ENCODE measurements around the gene MYO5C. TPM values are rescaled to one million over a fixed set of nuclear protein-coding genes. Genes with fewer than 3 reads are reported as not detected.
"Not testable (repeated sequence)": the region's sequence is repeated elsewhere in the genome, so short reads cannot be mapped to it uniquely, and the experiment has no call there.

MYO5C gene
- total RNA-seq, 1 donor from 2014 or later, result 22.9 TPM

DNA sequence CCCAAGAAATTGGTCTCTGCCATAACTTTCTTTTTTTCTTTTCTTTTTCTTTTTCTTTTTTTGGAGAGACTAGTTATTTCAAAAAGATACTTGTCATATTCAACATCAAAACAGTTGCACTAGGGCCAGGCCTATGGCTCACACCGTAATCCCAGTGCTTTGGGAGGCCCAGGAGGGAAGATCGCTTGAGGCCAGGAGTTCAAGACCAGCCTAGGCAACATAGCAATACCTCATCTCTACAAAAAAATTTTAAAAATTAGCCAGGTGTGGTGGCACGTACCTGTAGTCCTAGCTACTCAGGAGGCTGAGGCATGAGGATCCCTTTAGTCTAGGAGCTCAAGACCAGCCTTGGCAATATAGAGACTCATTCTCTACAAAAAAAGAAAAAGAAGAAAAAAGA is 55.4 kb downstream of the MYO5C start:
- Mint-ChIP-seq H3K36me3 (ENCODE audit: low read depth, unreplicated experiment) (peaks cover 29% of the 10 kb centered on the region), H3K27ac (ENCODE audit: unreplicated experiment) (no peak overlapping the region), H3K4me3 (ENCODE audit: unreplicated experiment) (no peak overlapping the region), H3K27me3 (ENCODE audit: unreplicated experiment) (peaks cover 5% of the 10 kb centered on the region), H3K4me1 (ENCODE audit: unreplicated experiment) (no peaks in the 10 kb centered on the region), H3K9me3 (ENCODE audit: unreplicated experiment) (no peaks in the 10 kb centered on the region)
- TF ChIP-seq, protein P1, sequence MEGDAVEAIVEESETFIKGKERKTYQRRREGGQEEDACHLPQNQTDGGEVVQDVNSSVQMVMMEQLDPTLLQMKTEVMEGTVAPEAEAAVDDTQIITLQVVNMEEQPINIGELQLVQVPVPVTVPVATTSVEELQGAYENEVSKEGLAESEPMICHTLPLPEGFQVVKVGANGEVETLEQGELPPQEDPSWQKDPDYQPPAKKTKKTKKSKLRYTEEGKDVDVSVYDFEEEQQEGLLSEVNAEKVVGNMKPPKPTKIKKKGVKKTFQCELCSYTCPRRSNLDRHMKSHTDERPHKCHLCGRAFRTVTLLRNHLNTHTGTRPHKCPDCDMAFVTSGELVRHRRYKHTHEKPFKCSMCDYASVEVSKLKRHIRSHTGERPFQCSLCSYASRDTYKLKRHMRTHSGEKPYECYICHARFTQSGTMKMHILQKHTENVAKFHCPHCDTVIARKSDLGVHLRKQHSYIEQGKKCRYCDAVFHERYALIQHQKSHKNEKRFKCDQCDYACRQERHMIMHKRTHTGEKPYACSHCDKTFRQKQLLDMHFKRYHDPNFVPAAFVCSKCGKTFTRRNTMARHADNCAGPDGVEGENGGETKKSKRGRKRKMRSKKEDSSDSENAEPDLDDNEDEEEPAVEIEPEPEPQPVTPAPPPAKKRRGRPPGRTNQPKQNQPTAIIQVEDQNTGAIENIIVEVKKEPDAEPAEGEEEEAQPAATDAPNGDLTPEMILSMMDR (IDR thresholded peaks at IDR 0.05; ENCODE audit: unreplicated experiment), result no peak
- DNase-seq (ENCODE audit: low spot score), result no peak

DNA sequence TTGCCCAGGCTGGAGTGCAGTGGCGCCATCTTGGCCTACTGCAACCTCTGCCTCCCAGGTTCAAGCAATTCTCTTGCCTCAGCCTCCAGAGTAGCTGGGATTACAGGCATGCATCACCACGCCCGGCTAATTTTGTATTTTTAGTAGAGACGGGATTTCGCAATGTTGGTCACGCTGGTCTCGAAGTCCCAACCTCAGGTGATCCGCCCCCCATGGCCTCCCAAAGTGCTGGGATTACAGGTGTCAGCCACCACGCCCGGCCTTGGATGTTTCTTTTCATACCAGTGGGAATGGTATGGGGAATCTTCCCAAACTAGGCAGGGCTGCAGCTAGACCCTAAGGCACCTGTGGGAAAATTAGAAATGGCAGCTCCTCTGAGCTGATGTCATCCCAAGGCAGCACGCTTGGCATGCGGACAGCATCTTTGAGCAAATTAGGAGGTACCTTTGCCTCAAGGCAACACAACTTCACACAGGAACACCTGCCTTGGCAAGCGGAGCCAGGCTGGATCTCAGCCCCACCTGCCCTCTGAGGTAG is 56.5 kb downstream of the MYO5C start:
- H3K36me3 Mint-ChIP-seq (ENCODE audit: low read depth, unreplicated experiment), result peaks cover 21% of the 10 kb centered on the region
- not testable (repeated sequence) for H3K4me3 Mint-ChIP-seq (ENCODE audit: unreplicated experiment); H3K4me1 Mint-ChIP-seq (ENCODE audit: unreplicated experiment); H3K27ac Mint-ChIP-seq (ENCODE audit: unreplicated experiment); H3K9me3 Mint-ChIP-seq (ENCODE audit: unreplicated experiment); H3K27me3 Mint-ChIP-seq (ENCODE audit: unreplicated experiment); DNase-seq (ENCODE audit: low spot score)

DNA sequence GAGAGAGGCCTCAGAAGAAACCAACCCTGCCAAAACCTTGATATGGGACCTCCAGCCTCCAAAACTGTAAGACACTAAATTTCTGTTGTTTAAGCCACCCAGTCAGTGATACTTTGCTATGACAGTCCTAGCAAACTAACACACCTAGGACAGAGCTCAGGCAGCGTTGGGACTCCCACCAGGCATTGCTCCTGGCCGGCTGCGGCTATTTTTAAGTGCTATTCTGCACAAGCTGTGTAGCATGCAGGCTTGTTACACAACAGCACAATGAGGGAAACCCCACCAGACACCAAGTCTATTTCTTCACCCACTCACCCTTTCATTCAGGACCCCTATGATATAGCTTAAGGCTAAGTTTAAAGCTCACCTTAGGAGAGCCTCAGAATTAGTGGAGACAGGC is 57.5 kb downstream of the MYO5C start:
- DNase-seq (ENCODE audit: low spot score), result no peak
- Mint-ChIP-seq H3K27ac (ENCODE audit: unreplicated experiment) (no peak overlapping the region), H3K4me1 (ENCODE audit: unreplicated experiment) (no peaks in the 10 kb centered on the region), H3K9me3 (ENCODE audit: unreplicated experiment) (no peaks in the 10 kb centered on the region), H3K36me3 (ENCODE audit: low read depth, unreplicated experiment) (peaks cover 25% of the 10 kb centered on the region), H3K4me3 (ENCODE audit: unreplicated experiment) (no peak overlapping the region), H3K27me3 (ENCODE audit: unreplicated experiment) (peaks cover 5% of the 10 kb centered on the region)
- TF ChIP-seq, protein P1 (IDR thresholded peaks at IDR 0.05; ENCODE audit: unreplicated experiment), result no peak

DNA sequence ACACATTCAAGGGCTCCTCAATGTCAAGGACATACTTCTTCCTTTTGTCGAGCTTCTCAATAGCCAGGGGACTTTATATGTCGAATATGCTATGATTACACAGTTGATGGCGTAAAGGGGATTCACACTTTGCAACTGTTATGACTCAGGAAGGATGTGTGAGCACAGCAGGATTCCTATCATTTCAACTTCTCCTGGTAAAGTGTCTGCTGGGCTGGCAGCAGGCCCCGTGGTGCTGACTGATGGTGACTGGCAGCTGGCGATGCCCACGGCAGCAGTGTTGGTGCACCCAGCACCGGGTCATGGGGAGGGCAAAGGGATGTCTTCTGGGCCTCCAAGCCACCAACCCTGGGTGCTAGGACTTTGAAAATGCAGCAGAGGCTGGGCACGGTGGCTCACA is 59.6 kb downstream of the MYO5C start:
- Mint-ChIP-seq H3K27me3 (ENCODE audit: unreplicated experiment) (peaks cover 5% of the 10 kb centered on the region), H3K4me3 (ENCODE audit: unreplicated experiment) (no peak overlapping the region), H3K9me3 (ENCODE audit: unreplicated experiment) (no peaks in the 10 kb centered on the region), H3K36me3 (ENCODE audit: low read depth, unreplicated experiment) (peaks cover 20% of the 10 kb centered on the region), H3K27ac (ENCODE audit: unreplicated experiment) (no peak overlapping the region), H3K4me1 (ENCODE audit: unreplicated experiment) (peaks cover 6% of the 10 kb centered on the region)
- TF ChIP-seq, protein P1 (IDR thresholded peaks at IDR 0.05; ENCODE audit: unreplicated experiment), result no peak
- no peak for DNase-seq (ENCODE audit: low spot score)

DNA sequence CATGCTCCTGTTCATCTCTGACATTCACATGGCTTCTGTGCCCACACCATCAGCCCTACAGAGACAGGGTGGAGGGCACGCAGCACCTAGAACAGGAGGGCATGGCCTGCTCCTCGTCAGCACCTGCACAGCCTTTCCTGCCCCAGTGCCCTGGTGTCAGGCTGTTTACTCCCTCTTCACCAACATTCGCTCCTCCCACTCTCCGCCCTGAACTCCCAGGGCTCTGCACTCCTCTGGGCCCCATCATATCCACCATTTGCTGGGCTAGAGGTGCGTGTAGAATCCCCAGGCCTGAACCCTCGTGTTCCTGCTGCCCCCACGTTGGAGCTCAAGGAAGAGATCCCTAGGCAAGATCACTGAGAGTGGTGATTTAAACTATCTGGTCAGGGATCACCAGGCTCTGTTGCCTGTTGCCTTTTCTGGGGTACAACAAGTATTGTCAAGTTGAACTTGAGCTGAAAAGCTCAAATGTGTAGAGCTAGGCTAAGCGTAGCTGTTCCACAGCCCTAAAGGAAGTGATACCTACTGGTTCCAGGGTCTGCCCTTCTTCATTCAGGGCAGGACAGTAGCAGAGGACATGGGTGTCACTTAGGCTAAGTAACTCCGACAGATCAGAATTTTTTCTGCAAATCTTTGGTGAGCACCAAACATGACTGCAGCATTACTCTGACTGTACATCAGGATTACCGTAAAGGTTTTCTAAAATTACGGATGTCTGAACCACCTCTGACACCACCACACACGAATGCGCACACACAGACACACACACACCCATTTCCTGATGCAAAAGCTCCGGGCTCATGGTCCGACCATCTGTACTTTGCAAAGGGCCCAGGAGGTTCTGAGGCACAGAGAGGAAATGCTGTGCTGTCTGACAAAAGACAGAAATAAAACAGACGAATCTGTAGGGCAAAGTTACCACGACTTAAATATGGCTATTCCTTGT is 60.7 kb downstream of the MYO5C start:
- TF ChIP-seq, protein P1 (IDR thresholded peaks at IDR 0.05; ENCODE audit: unreplicated experiment), result no peak
- H3K4me1 Mint-ChIP-seq (ENCODE audit: unreplicated experiment), result peaks cover 8% of the 10 kb centered on the region
- DNase-seq (ENCODE audit: low spot score), result no peak
- no peak overlapping the region for H3K27ac Mint-ChIP-seq (ENCODE audit: unreplicated experiment)
- H3K9me3 Mint-ChIP-seq (ENCODE audit: unreplicated experiment), result no peaks in the 10 kb centered on the region
- H3K27me3 Mint-ChIP-seq (ENCODE audit: unreplicated experiment), result peaks cover 3% of the 10 kb centered on the region
- no peak overlapping the region for H3K4me3 Mint-ChIP-seq (ENCODE audit: unreplicated experiment)
- peaks cover 20% of the 10 kb centered on the region for H3K36me3 Mint-ChIP-seq (ENCODE audit: low read depth, unreplicated experiment)
